GM12878 (cell line): ENCODE results near the gene C16orf90. TPM values are rescaled to one million over a fixed set of nuclear protein-coding genes. Genes with fewer than 3 reads are reported as not detected.

ENCODE experiments used
- ATAC-seq: fragments of 200-7000 bp; cut with Tn5 transposase; 3 replicates; pipeline ENCODE4 v1.9.1; 2020; ENCODE audit warnings: mild to moderate bottlenecking, moderate library complexity
- BruUV-seq: library from RNA; stranded (reverse); fragments of 400-500 nt; replicated peaks from 2 replicates; lab custom pipeline; 2021; lab: Mats Ljungman, UMichigan
- CTCF ChIA-PET: fragments of 300-600 bp; sonication (Branson Sonifier 250); formaldehyde crosslinking; extraction: SDS; loops from one replicate; lab custom pipeline; 2021; ENCODE audit warnings: inconsistent platforms; lab: Yijun Ruan, JAX
- POLR2A ChIA-PET: fragments of 350-600 bp; formaldehyde crosslinking; extraction: SDS; loops from one replicate; lab custom pipeline; 2021; ENCODE audit warnings: inconsistent platforms; lab: Charles Lee
- RAD21 ChIA-PET: fragments of 300-600 bp; sonication (Branson Sonifier 250); formaldehyde crosslinking; loops from one replicate; lab custom pipeline; 2023; ENCODE audit warnings: antibody characterized with exemption; ENCODE audit not compliant: unreplicated experiment; lab: Charles Lee
- SMC1A ChIA-PET: fragments of 300-600 bp; sonication (Branson Sonifier 250); formaldehyde crosslinking; loops from one replicate; lab custom pipeline; 2023; ENCODE audit not compliant: unreplicated experiment, uncharacterized antibody; lab: Charles Lee
- DNase-seq: peaks from one replicate; pipeline ENCODE4 v3.0.0-alpha.2; 2011; ENCODE audit warnings: low read depth, low spot score
- FAIRE-seq: peaks from 3 replicates; lab custom pipeline; 2011; peaks lifted over from hg19 to GRCh38; lab: Jason Lieb, UNC
- H2AFZ ChIP-seq: 2 replicates; pipeline ENCODE4 v1.6.0; 2011; ENCODE audit warnings: low read depth, low read length, control low read depth; ENCODE audit not compliant: control insufficient read depth
- H3K27ac ChIP-seq: 2 replicates; pipeline ENCODE4 v1.5.1; 2011; ENCODE audit warnings: control low read depth; ENCODE audit not compliant: control insufficient read depth, insufficient read depth
- H3K27me3 ChIP-seq, 2 experiments: replicated peaks in 1 of 2; 2 replicates each; pipeline versions ENCODE4 v1.6.0 to v1.6.1; 2011; ENCODE audit warnings: low read length in 1 of 2; ENCODE audit not compliant: control insufficient read depth in 2 of 2, insufficient read depth in 2 of 2
- H3K36me3 ChIP-seq, 2 experiments: 2 replicates each; pipeline ENCODE4 v1.5.1; 2011; ENCODE audit warnings: low read length in 1 of 2; ENCODE audit not compliant: control insufficient read depth in 2 of 2, insufficient read depth in 2 of 2
- H3K4me1 ChIP-seq: 2 replicates; pipeline ENCODE4 v1.6.1; 2011; ENCODE audit warnings: mild to moderate bottlenecking, low read length, moderate library complexity, mixed read lengths; ENCODE audit not compliant: control insufficient read depth, insufficient read depth
- H3K4me2 ChIP-seq: 2 replicates; pipeline ENCODE4 v1.6.0; 2011; ENCODE audit warnings: control low read depth; ENCODE audit not compliant: control insufficient read depth, insufficient read depth
- H3K4me3 ChIP-seq: fragments of 200-600 bp; sonication (generic); 2 replicates; pipeline ENCODE4 v1.5.1; 2016
- H3K79me2 ChIP-seq: 2 replicates; pipeline ENCODE4 v1.6.0; 2011; ENCODE audit warnings: low read length; ENCODE audit not compliant: control insufficient read depth, insufficient read depth
- H3K9ac ChIP-seq: 2 replicates; pipeline ENCODE4 v1.8.0; 2011; ENCODE audit warnings: low read length, control low read depth, mixed read lengths; ENCODE audit not compliant: control insufficient read depth, insufficient read depth
- H3K9me3 ChIP-seq: replicated peaks from 3 replicates; pipeline ENCODE4 v1.5.1; 2011; ENCODE audit warnings: mild to moderate bottlenecking, low read length; ENCODE audit not compliant: control insufficient read depth, insufficient read depth
- H4K20me1 ChIP-seq: 2 replicates; pipeline ENCODE4 v1.6.0; 2011; ENCODE audit not compliant: control insufficient read depth, insufficient read depth
- ASH2L ChIP-seq: fragments of 300-600, 200-600 bp; sonication (generic); IDR thresholded peaks from 2 replicates; pipeline ENCODE4 v1.6.1; 2017; ENCODE audit warnings: low read depth, mild to moderate bottlenecking, borderline replicate concordance
- CBX5 ChIP-seq: sonication (generic); IDR thresholded peaks from 2 replicates; pipeline ENCODE4 v1.6.1; 2016; ENCODE audit warnings: low read depth, moderate library complexity, mild to moderate bottlenecking, inconsistent platforms
- CEBPB ChIP-seq, 2 experiments: fragments of 150-350 bp in 1 of 2; IDR thresholded peaks; 2 replicates each; pipeline ENCODE4 v1.6.1; 2012 to 2014; ENCODE audit warnings: low read depth in 2 of 2, low read length in 2 of 2, borderline replicate concordance in 1 of 2, inconsistent platforms in 1 of 2
- EGR1 ChIP-seq, 2 experiments: IDR thresholded peaks; 1 replicate in 1 of 2; 2 replicates in 1 of 2; pipeline ENCODE4 v1.6.1; 2011 to 2012; ENCODE audit warnings: low read depth in 2 of 2, low read length in 2 of 2, borderline replicate concordance in 1 of 2, mild to moderate bottlenecking in 1 of 2, moderate library complexity in 1 of 2
- GATAD2B ChIP-seq: fragments of 450-650 bp; conservative IDR thresholded peaks from 2 replicates; pipeline ENCODE4 v1.6.1; 2017; ENCODE audit warnings: low read depth, mild to moderate bottlenecking, moderate library complexity
- HCFC1 ChIP-seq: fragments of 150-350 bp; IDR thresholded peaks from 2 replicates; pipeline ENCODE4 v1.6.1; 2014; ENCODE audit warnings: low read length
- KLF5 ChIP-seq: fragments of 450-650 bp; IDR thresholded peaks from 2 replicates; pipeline ENCODE4 v1.6.1; 2014; ENCODE audit warnings: mild to moderate bottlenecking; ENCODE audit not compliant: partially characterized antibody
- MAX ChIP-seq: IDR thresholded peaks from 2 replicates; pipeline ENCODE4 v1.6.1; 2012; ENCODE audit warnings: low read depth, low read length, improper control_type of control experiment
- MTA3 ChIP-seq: IDR thresholded peaks from 2 replicates; pipeline ENCODE4 v1.6.1; 2012; ENCODE audit warnings: low read length, inconsistent platforms, borderline replicate concordance
- MYB ChIP-seq: fragments of 150-350 bp; IDR thresholded peaks from 2 replicates; pipeline ENCODE4 v1.6.1; 2014; ENCODE audit warnings: mild to moderate bottlenecking, low read depth, low read length, borderline replicate concordance
- NFYA ChIP-seq: IDR thresholded peaks from 2 replicates; pipeline ENCODE4 v1.6.1; 2011; ENCODE audit warnings: low read depth, mild to moderate bottlenecking, low read length, improper control_type of control experiment, borderline replicate concordance
- PBX3 ChIP-seq: IDR thresholded peaks from 2 replicates; pipeline ENCODE4 v1.6.1; 2011; ENCODE audit warnings: mild to moderate bottlenecking, low read depth, low read length, moderate library complexity; ENCODE audit not compliant: insufficient replicate concordance
- POLR2A ChIP-seq: IDR thresholded peaks from 2 replicates; pipeline ENCODE4 v1.6.1; 2011; ENCODE audit warnings: low read depth, mild to moderate bottlenecking, low read length
- SPI1 ChIP-seq: IDR thresholded peaks from 2 replicates; pipeline ENCODE4 v1.6.1; 2011; ENCODE audit warnings: low read depth, mild to moderate bottlenecking, low read length, moderate library complexity, borderline replicate concordance; ENCODE audit not compliant: insufficient read depth
- YBX1 ChIP-seq: fragments of 450-650 bp; IDR thresholded peaks from 2 replicates; pipeline ENCODE4 v1.6.1; 2016; ENCODE audit warnings: antibody characterized with exemption
- ZNF384 ChIP-seq: IDR thresholded peaks from 2 replicates; pipeline ENCODE4 v1.6.1; 2012; ENCODE audit warnings: low read depth, mild to moderate bottlenecking, low read length, improper control_type of control experiment, borderline replicate concordance
- WGBS: methylation state at CpG from one replicate; pipeline ENCODE4 v1.1.6; 2016; ENCODE audit warnings: low lambda C conversion rate; ENCODE audit not compliant: insufficient replicate concordance, insufficient coverage; ENCODE audit errors: missing lambda C conversion rate; 5-methylcytosine and 5-hydroxymethylcytosine counted together
- in situ Hi-C: fragments of 300-500 bp; cut with MboI; formaldehyde crosslinking; loops from 9 replicates; pipeline ENCODE4 v1.14.3; 2018; ENCODE audit warnings: mixed read lengths
- intact Hi-C: fragments of 100-400 bp; cut with micrococcal nuclease; formaldehyde crosslinking; loops from one replicate; pipeline ENCODE4 v1.14.2; 2022; ENCODE audit not compliant: unreplicated experiment
- polyA plus RNA-seq, 11 experiments: library from polyadenylated mRNA; depleted of rRNA in 4 of 11; unstranded in 6 of 11; stranded (reverse) in 5 of 11; fragments of >200 nt; fragmentation: Nextera tagmentation in 4 of 11; fragmentation: Illumina TruSeq in 1 of 11; extraction: Ambion mirVana in 4 of 11; extraction: Trizol in 1 of 11; gene quantifications; 1 replicate in 1 of 11; 2 replicates in 10 of 11; pipeline versions ENCODE4 v1.2.1 to v1.2.3, GENCODE V29; 2011 to 2016; ENCODE audit warnings: inconsistent platforms in 2 of 11, missing spikeins in 2 of 11, low read depth in 1 of 11
- total RNA-seq, 4 experiments: library from RNA; depleted of rRNA in 3 of 4; stranded (reverse); fragments of >200 nt in 3 of 4; fragmentation: Illumina TruSeq in 1 of 4; extraction: Trizol in 1 of 4; gene quantifications; 2 replicates each; pipeline versions ENCODE4 v1.2.1 to v1.2.3, GENCODE V29; 2013 to 2021

Gene C16orf90
- total and polyA plus RNA-seq, 10 of the 15 experiments (the other 5 are each of a cell fraction or from before 2014, with no cell fraction given): not detected

- Histone ChIP-seq H2AFZ (no peak overlapping the region), H3K36me3 (peaks cover 0 to 41% of the 10 kb centered on the region in 2 experiments; a peak in 3 of 4 replicates), H3K27ac (no peak overlapping the region), H3K4me2 (no peak overlapping the region), H3K9me3 (no peaks in the 10 kb centered on the region), H3K9ac (no peak overlapping the region), H4K20me1 (no peaks in the 10 kb centered on the region), H3K79me2 (no peaks in the 10 kb centered on the region), H3K4me3 (no peak overlapping the region), H3K27me3 (no peaks in the 10 kb centered on the region), H3K4me1 (no peaks in the 10 kb centered on the region)
- POLR2A ChIA-PET: no interaction called here
- SMC1A ChIA-PET: no interaction called here
- no peak for ATAC-seq
- TF ChIP-seq NFYA: no peak
- TF ChIP-seq POLR2A: peak; percentile 60
- TF ChIP-seq HCFC1: no peak
- WGBS: 98% methylated on average over 20 of the region's 20 CpGs
- no TSS peak for BruUV-seq
- CTCF ChIA-PET: no interaction called here
- RAD21 ChIA-PET: no interaction called here
- DNase-seq: no peak
- FAIRE-seq: no peak
- intact Hi-C loops (no loop called here), in situ Hi-C loops (no loop called here)
These were observed 9.3 kb downstream of the C16orf90 start for GRCh38 chr16:3485821-3486505.

- Histone ChIP-seq H4K20me1 (no peaks in the 10 kb centered on the region), H3K4me2 (no peak overlapping the region), H3K27me3 (no peaks in the 10 kb centered on the region), H3K9me3 (no peaks in the 10 kb centered on the region), H3K79me2 (no peaks in the 10 kb centered on the region), H3K36me3 (peaks cover 0 to 41% of the 10 kb centered on the region in 2 experiments; a peak in 3 of 4 replicates), H3K9ac (no peak overlapping the region), H3K4me3 (no peak overlapping the region), H3K27ac (no peak overlapping the region), H2AFZ (no peak overlapping the region), H3K4me1 (no peaks in the 10 kb centered on the region)
- DNase-seq (no peak), ATAC-seq (no peak), FAIRE-seq (no peak)
- in situ Hi-C loops (no loop called here), intact Hi-C loops (no loop called here)
- RAD21 ChIA-PET: no interaction called here
- no TSS peak for BruUV-seq
- SMC1A ChIA-PET: no interaction called here
- POLR2A ChIA-PET: interaction anchor here (0.5 kb wide), 1 partner anchor 204 kb away, joined by 3 read pairs; no protein-coding TSS in a partner anchor
- CTCF ChIA-PET: no interaction called here
- WGBS: 91% methylated on average over 15 of the region's 15 CpGs
- TF ChIP-seq MAX (no peak), MYB (no peak), SPI1 (no peak), ASH2L (no peak), ZNF384 (no peak), CBX5 (no peak), MTA3 (no peak), CEBPB (IDR thresholded peaks at IDR 0.05; ENCODE audit: borderline replicate concordance in 1 of 2, low read depth in 2 of 2, low read length in 2 of 2) (no peak), YBX1 (no peak), PBX3 (no peak), KLF5 (no peak), EGR1 (IDR thresholded peaks at IDR 0.05; ENCODE audit: borderline replicate concordance in 1 of 2, low read depth in 2 of 2, low read length in 2 of 2) (no peak), HCFC1 (no peak), GATAD2B (no peak)
These were observed 10.1 kb downstream of the C16orf90 start for GRCh38 chr16:3485097-3485745.
